Activated CD4-positive, alpha-beta T cell treated with anti-CD3 and anti-CD28 coated beads, Interleukin-2, amount 10 ng/mL, durations not matched to agents 24 days and 14 days (primary cell): ENCODE measurements around the gene ANGEL2. TPM values are rescaled to one million over a fixed set of nuclear protein-coding genes. Genes with fewer than 3 reads are reported as not detected.

Experiments
- DNase-seq: peaks from one replicate; pipeline ENCODE4 v3.0.0; 2022
- H3K27ac Mint-ChIP-seq: one replicate; pipeline ENCODE4 v1.8.0; 2022; ENCODE audit warnings: mild to moderate bottlenecking, mixed read lengths
- H3K27me3 Mint-ChIP-seq: one replicate; pipeline ENCODE4 v1.8.0; 2022; ENCODE audit warnings: mixed read lengths
- H3K36me3 Mint-ChIP-seq: one replicate; pipeline ENCODE4 v1.8.0; 2022; ENCODE audit warnings: low read depth, mild to moderate bottlenecking, mixed read lengths
- H3K4me1 Mint-ChIP-seq: one replicate; pipeline ENCODE4 v1.8.0; 2021; ENCODE audit warnings: mixed read lengths
- H3K4me3 Mint-ChIP-seq: one replicate; pipeline ENCODE4 v1.8.0; 2022; ENCODE audit warnings: mild to moderate bottlenecking, moderate library complexity, mixed read lengths
- H3K9me3 Mint-ChIP-seq: one replicate; pipeline ENCODE4 v1.8.0; 2021; ENCODE audit warnings: mixed read lengths
- intact Hi-C: fragments of 100-400 bp; cut with micrococcal nuclease; formaldehyde crosslinking; loops from one replicate; pipeline ENCODE4 v1.15.1; 2023
- total RNA-seq: library from RNA; stranded (reverse); gene quantifications from 2 replicates; pipeline ENCODE4 v1.2.3, GENCODE V29; 2022

Gene ANGEL2
- total RNA-seq: 43.7 and 47.6 TPM in 2 replicates

GRCh38 chr1:213015099-213016050, at the start of gene ANGEL2:
ANGEL2 (minus strand) TSS chr1:213015867; CDS start chr1:213015671, 196 bp downstream.
- Mint-ChIP-seq H3K4me1 (peaks cover 26% of the 10 kb centered on the region), H3K27ac (peak within 1 kb of the TSS; percentile 100), H3K36me3 (peaks cover 28% of the 10 kb centered on the region), H3K27me3 (peaks cover 8% of the 10 kb centered on the region), H3K9me3 (no peaks in the 10 kb centered on the region), H3K4me3 (peak within 1 kb of the TSS; percentile 99)
- DNase-seq: peak; percentile 99
- intact Hi-C loops: loop anchor here (1.0 kb wide), 4 partner anchors 36 to 224 kb away; partner anchors contain the start of genes FLVCR1, NSL1, RPS6KC1 and TATDN3

GRCh38 chr1:213061263-213061662, 45.6 kb upstream of the ANGEL2 start:
- Mint-ChIP-seq H3K27me3 (no peaks in the 10 kb centered on the region), H3K9me3 (no peaks in the 10 kb centered on the region), H3K4me3 (no peak overlapping the region), H3K27ac (no peak overlapping the region), H3K4me1 (no peaks in the 10 kb centered on the region), H3K36me3 (peaks cover 5% of the 10 kb centered on the region)
- intact Hi-C loops: no loop called here
- no peak for DNase-seq

GRCh38 chr1:213060836-213061235, 45.2 kb upstream of the ANGEL2 start:
- no peak overlapping the region for H3K4me3 Mint-ChIP-seq
- peaks cover 5% of the 10 kb centered on the region for H3K36me3 Mint-ChIP-seq
- intact Hi-C loops: no loop called here
- DNase-seq: no peak
- no peaks in the 10 kb centered on the region for H3K9me3 Mint-ChIP-seq
- no peaks in the 10 kb centered on the region for H3K27me3 Mint-ChIP-seq
- H3K27ac Mint-ChIP-seq: no peak overlapping the region
- no peaks in the 10 kb centered on the region for H3K4me1 Mint-ChIP-seq

GRCh38 chr1:213057264-213058059, 41.8 kb upstream of the ANGEL2 start:
- peaks cover 11% of the 10 kb centered on the region for H3K4me1 Mint-ChIP-seq
- H3K9me3 Mint-ChIP-seq: no peaks in the 10 kb centered on the region
- H3K27me3 Mint-ChIP-seq: no peaks in the 10 kb centered on the region
- no peak overlapping the region for H3K4me3 Mint-ChIP-seq
- DNase-seq: no peak
- intact Hi-C loops: no loop called here
- H3K36me3 Mint-ChIP-seq: peaks cover 13% of the 10 kb centered on the region
- H3K27ac Mint-ChIP-seq: no peak overlapping the region

- Mint-ChIP-seq H3K36me3 (peaks cover 14% of the 10 kb centered on the region), H3K4me3 (no peak overlapping the region), H3K4me1 (peaks cover 19% of the 10 kb centered on the region), H3K27me3 (no peaks in the 10 kb centered on the region), H3K9me3 (peaks cover 2% of the 10 kb centered on the region), H3K27ac (no peak overlapping the region)
- intact Hi-C loops: no loop called here
- no peak for DNase-seq
These were observed 40.1 kb upstream of the ANGEL2 start for GRCh38 chr1:213055767-213056166.

GRCh38 chr1:213054733-213055591, 39.3 kb upstream of the ANGEL2 start:
- H3K9me3 Mint-ChIP-seq: peaks cover 10% of the 10 kb centered on the region
- no peak for DNase-seq
- no peak overlapping the region for H3K4me3 Mint-ChIP-seq
- H3K4me1 Mint-ChIP-seq: peaks cover 26% of the 10 kb centered on the region
- intact Hi-C loops: loop anchor here (5.0 kb wide), 1 partner anchor 37 kb away; no protein-coding TSS in a partner anchor
- H3K27ac Mint-ChIP-seq: no peak overlapping the region
- peaks cover 20% of the 10 kb centered on the region for H3K36me3 Mint-ChIP-seq
- H3K27me3 Mint-ChIP-seq: no peaks in the 10 kb centered on the region

- Mint-ChIP-seq H3K36me3 (peaks cover 18% of the 10 kb centered on the region), H3K27ac (no peak overlapping the region), H3K4me1 (peaks cover 26% of the 10 kb centered on the region), H3K4me3 (no peak overlapping the region), H3K27me3 (no peaks in the 10 kb centered on the region), H3K9me3 (peaks cover 11% of the 10 kb centered on the region)
- DNase-seq: no peak
- intact Hi-C loops: loop anchor here (5.0 kb wide), 1 partner anchor 38 kb away; no protein-coding TSS in a partner anchor
These were observed 38.5 kb upstream of the ANGEL2 start for GRCh38 chr1:213054142-213054541.

GRCh38 chr1:213053455-213053854, 37.8 kb upstream of the ANGEL2 start:
- no peak for DNase-seq
- Mint-ChIP-seq H3K27ac (no peak overlapping the region), H3K4me1 (peaks cover 26% of the 10 kb centered on the region), H3K27me3 (peaks cover 5% of the 10 kb centered on the region), H3K4me3 (no peak overlapping the region), H3K36me3 (peaks cover 18% of the 10 kb centered on the region), H3K9me3 (peaks cover 11% of the 10 kb centered on the region)
- intact Hi-C loops: loop anchor here (5.0 kb wide), 1 partner anchor 39 kb away; no protein-coding TSS in a partner anchor

- Mint-ChIP-seq H3K4me1 (peaks cover 26% of the 10 kb centered on the region), H3K27me3 (peaks cover 11% of the 10 kb centered on the region), H3K27ac (peak overlapping the region; percentile 92), H3K4me3 (peak overlapping the region; percentile 99), H3K36me3 (peaks cover 17% of the 10 kb centered on the region), H3K9me3 (peaks cover 11% of the 10 kb centered on the region)
- DNase-seq: no peak
- intact Hi-C loops: loop anchor here (1.0 to 5.0 kb wide), 6 partner anchors 19 to 485 kb away; partner anchors contain the start of genes ANGEL2, FLVCR1, NSL1 and TATDN3
These were observed 36.2 kb upstream of the ANGEL2 start for GRCh38 chr1:213051881-213052202.

GRCh38 chr1:213051127-213051880, 35.6 kb upstream of the ANGEL2 start, which contains the start of gene RPS6KC1:
RPS6KC1 (plus strand) TSS chr1:213051241; CDS start chr1:213051405, 164 bp downstream.
- H3K9me3 Mint-ChIP-seq: peaks cover 11% of the 10 kb centered on the region
- H3K4me3 Mint-ChIP-seq: peak within 1 kb of the TSS; percentile 99
- peaks cover 11% of the 10 kb centered on the region for H3K27me3 Mint-ChIP-seq
- H3K4me1 Mint-ChIP-seq: peaks cover 26% of the 10 kb centered on the region
- peak; percentile 94 for DNase-seq
- H3K36me3 Mint-ChIP-seq: peaks cover 17% of the 10 kb centered on the region
- intact Hi-C loops: loop anchor here (1.0 to 5.0 kb wide), 6 partner anchors 19 to 484 kb away; partner anchors contain the start of genes ANGEL2, FLVCR1, NSL1 and TATDN3
- H3K27ac Mint-ChIP-seq: peak within 1 kb of the TSS; percentile 92

- peaks cover 11% of the 10 kb centered on the region for H3K27me3 Mint-ChIP-seq
- peaks cover 26% of the 10 kb centered on the region for H3K4me1 Mint-ChIP-seq
- peak overlapping the region; percentile 92 for H3K27ac Mint-ChIP-seq
- intact Hi-C loops: loop anchor here (1.0 to 5.0 kb wide), 6 partner anchors 20 to 483 kb away; partner anchors contain the start of genes ANGEL2, FLVCR1, NSL1 and TATDN3
- H3K9me3 Mint-ChIP-seq: peaks cover 11% of the 10 kb centered on the region
- H3K36me3 Mint-ChIP-seq: peaks cover 17% of the 10 kb centered on the region
- peak overlapping the region; percentile 99 for H3K4me3 Mint-ChIP-seq
- DNase-seq: no peak
These were observed 35.1 kb upstream of the ANGEL2 start for GRCh38 chr1:213050745-213051126.

- H3K27ac Mint-ChIP-seq: no peak overlapping the region
These were observed 33.6 kb upstream of the ANGEL2 start for GRCh38 chr1:213049232-213049631.

More at GRCh38 chr1:213049232-213049631, 33.6 kb upstream of the ANGEL2 start:
- Mint-ChIP-seq H3K36me3 (peaks cover 14% of the 10 kb centered on the region), H3K9me3 (peaks cover 11% of the 10 kb centered on the region), H3K4me1 (peaks cover 23% of the 10 kb centered on the region), H3K4me3 (no peak overlapping the region), H3K27me3 (peaks cover 13% of the 10 kb centered on the region)
- intact Hi-C loops: no loop called here
- no peak for DNase-seq
